NCI-H1694 (cell line): ENCODE measurements around the gene G6PC1.

ENCODE experiments used
- DNase-seq: peaks from one replicate; lab custom pipeline; 2025; lab: John Stamatoyannopoulos, UW

G6PC1 gene

GRCh38 chr17:42937712-42938596 lies 37.4 kb downstream of the G6PC1 start:
- DNase-seq, result peak; percentile 28

- no peak for DNase-seq
These were observed 43.6 kb downstream of the G6PC1 start for GRCh38 chr17:42944211-42944610.

- DNase-seq, result no peak
These were observed 46.2 kb downstream of the G6PC1 start for GRCh38 chr17:42946812-42947211.

DNA sequence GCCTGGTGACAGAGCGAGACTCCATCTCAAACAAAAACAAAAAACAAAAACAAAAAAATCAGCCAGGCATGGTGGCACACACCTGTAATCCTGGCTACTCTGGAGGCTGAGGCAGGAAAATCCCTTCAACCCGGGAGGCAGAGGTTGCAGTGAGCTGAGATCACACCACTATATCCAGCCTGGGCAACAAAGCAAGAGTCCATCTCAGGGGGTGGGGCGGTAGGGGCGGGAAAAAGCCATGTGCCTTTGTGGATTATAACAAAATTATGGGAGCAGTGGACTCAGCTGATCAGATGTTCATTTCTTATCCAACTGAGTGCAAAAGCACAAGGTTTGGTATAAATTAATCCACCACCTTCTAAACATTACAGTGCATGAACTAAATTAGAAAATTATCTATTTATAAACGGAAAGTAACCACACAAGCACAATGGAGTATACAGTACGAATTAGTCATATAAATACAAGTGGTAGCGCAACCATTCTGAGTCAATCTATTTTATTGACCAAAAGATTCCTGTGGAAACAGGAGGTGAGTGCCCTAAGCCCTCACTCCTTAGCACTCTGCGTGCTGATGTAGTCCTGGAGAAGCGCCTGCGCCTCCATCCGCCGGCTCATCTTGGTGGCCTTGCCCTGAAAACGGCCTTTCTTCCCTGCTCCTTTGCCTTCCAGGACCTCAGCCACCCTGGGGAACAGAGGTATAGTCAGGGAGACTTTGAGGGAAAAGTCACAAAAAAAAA lies 49.6 kb downstream of the G6PC1 start:
- DNase-seq, result no peak
